HCT116 (cell line): ENCODE results near the gene CSNK1E.

Experiments
- CEBPB ChIP-seq: IDR thresholded peaks from 2 replicates; pipeline ENCODE4 v1.6.1; 2012; ENCODE audit warnings: low read depth
- CTCF ChIP-seq, 3 experiments: fragments of 200-600 bp in 1 of 3; sonication (generic) in 1 of 3; IDR thresholded peaks in 2 of 3; conservative IDR thresholded peaks in 1 of 3; 2 replicates each; pipeline ENCODE4 v1.5.1; 2012 to 2017; ENCODE audit warnings: low read depth in 2 of 3, low read length in 2 of 3, antibody characterized with exemption in 1 of 3, borderline replicate concordance in 1 of 3, control low read depth in 1 of 3, mild to moderate bottlenecking in 1 of 3, mixed read lengths in 1 of 3, mixed run types in 1 of 3, moderate library complexity in 1 of 3; ENCODE audit not compliant: insufficient read depth in 1 of 3
- EGR1 ChIP-seq: IDR thresholded peaks from 2 replicates; pipeline ENCODE4 v1.6.1; 2012; ENCODE audit warnings: low read depth
- FOSL1 ChIP-seq: IDR thresholded peaks from 2 replicates; pipeline ENCODE4 v1.6.1; 2012; ENCODE audit warnings: low read depth
- JUND ChIP-seq: IDR thresholded peaks from 2 replicates; pipeline ENCODE4 v1.6.1; 2012
- POLR2A ChIP-seq: IDR thresholded peaks from 2 replicates; pipeline ENCODE4 v1.7.0; 2011; ENCODE audit warnings: borderline replicate concordance; ENCODE audit not compliant: insufficient read depth, insufficient read length; ENCODE audit errors: extremely low read depth
- POLR2AphosphoS5 ChIP-seq: IDR thresholded peaks from 2 replicates; pipeline ENCODE4 v1.6.1; 2011; ENCODE audit warnings: mild to moderate bottlenecking, low read depth, low read length, moderate library complexity
- RAD21 ChIP-seq: IDR thresholded peaks from 2 replicates; pipeline ENCODE4 v1.6.1; 2012; ENCODE audit warnings: low read depth, mild to moderate bottlenecking
- REST ChIP-seq: IDR thresholded peaks from 2 replicates; pipeline ENCODE4 v1.6.1; 2012; ENCODE audit warnings: low read depth
- SIN3A ChIP-seq: IDR thresholded peaks from 2 replicates; pipeline ENCODE4 v1.6.1; 2012; ENCODE audit warnings: low read depth
- ZNF274 ChIP-seq: fragments of 200-500 bp; sonication (Bioruptor generic); IDR thresholded peaks from 2 replicates; pipeline ENCODE4 v1.6.1; 2014; ENCODE audit warnings: mild to moderate bottlenecking, low read depth, low read length, inconsistent platforms
- TF ChIP-seq, protein P1 (sequence below): IDR thresholded peaks from 2 replicates; pipeline ENCODE4 v1.6.1; 2011; ENCODE audit warnings: mild to moderate bottlenecking, low read length, moderate library complexity; ENCODE audit not compliant: insufficient replicate concordance; ENCODE audit errors: extremely low read depth
- TF ChIP-seq, protein P2 (sequence below): IDR thresholded peaks from 2 replicates; pipeline ENCODE4 v1.6.1; 2012

- TF ChIP-seq POLR2AphosphoS5: no peak
- TF ChIP-seq CTCF (IDR thresholded peaks at IDR 0.05 in 2 of 3, conservative IDR thresholded peaks at IDR 0.05 in 1 of 3; ENCODE audit: borderline replicate concordance in 1 of 3, insufficient read depth in 1 of 3, low read depth in 2 of 3, low read length in 2 of 3): no peak
- TF ChIP-seq CEBPB: no peak
- no peak for TF ChIP-seq JUND
- no peak for TF ChIP-seq REST
- TF ChIP-seq, protein P1, sequence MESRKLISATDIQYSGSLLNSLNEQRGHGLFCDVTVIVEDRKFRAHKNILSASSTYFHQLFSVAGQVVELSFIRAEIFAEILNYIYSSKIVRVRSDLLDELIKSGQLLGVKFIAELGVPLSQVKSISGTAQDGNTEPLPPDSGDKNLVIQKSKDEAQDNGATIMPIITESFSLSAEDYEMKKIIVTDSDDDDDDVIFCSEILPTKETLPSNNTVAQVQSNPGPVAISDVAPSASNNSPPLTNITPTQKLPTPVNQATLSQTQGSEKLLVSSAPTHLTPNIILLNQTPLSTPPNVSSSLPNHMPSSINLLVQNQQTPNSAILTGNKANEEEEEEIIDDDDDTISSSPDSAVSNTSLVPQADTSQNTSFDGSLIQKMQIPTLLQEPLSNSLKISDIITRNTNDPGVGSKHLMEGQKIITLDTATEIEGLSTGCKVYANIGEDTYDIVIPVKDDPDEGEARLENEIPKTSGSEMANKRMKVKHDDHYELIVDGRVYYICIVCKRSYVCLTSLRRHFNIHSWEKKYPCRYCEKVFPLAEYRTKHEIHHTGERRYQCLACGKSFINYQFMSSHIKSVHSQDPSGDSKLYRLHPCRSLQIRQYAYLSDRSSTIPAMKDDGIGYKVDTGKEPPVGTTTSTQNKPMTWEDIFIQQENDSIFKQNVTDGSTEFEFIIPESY: no peak
- no peak for TF ChIP-seq SIN3A
- TF ChIP-seq, protein P2, sequence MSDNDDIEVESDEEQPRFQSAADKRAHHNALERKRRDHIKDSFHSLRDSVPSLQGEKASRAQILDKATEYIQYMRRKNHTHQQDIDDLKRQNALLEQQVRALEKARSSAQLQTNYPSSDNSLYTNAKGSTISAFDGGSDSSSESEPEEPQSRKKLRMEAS: no peak
- no peak for TF ChIP-seq FOSL1
- TF ChIP-seq RAD21: no peak
- TF ChIP-seq EGR1: no peak
- no peak for TF ChIP-seq POLR2A
- TF ChIP-seq ZNF274: no peak
Observed at GRCh38 chr22:38327396-38327795, 10.2 kb upstream of the CSNK1E start.
